Measurements from ENCODE around the gene GAA.

GRCh38 chr17:80060644-80061043 is 40.7 kb upstream of the GAA start:
- TF ChIP-seq CTCF (conservative IDR thresholded peaks at IDR 0.05; ENCODE audit: low read depth, low read length) = no peak
- no peak for TF ChIP-seq POLR2A (IDR thresholded peaks at IDR 0.05; ENCODE audit: low read depth, low read length)
- TF ChIP-seq CEBPB (IDR thresholded peaks at IDR 0.05; ENCODE audit: low read depth, low read length) = peak; percentile 17; the same call in 1 of the 2 replicates
